Endodermal cell (in vitro differentiated cells): ENCODE measurements around the gene SVIP. TPM values are rescaled to one million over a fixed set of nuclear protein-coding genes. Genes with fewer than 3 reads are reported as not detected.

ENCODE experiments used
- DNase-seq: peaks from one replicate; pipeline ENCODE4 v3.0.0-alpha.2; 2017
- H3K27ac ChIP-seq: 2 replicates; pipeline ENCODE4 v1.5.1; 2013; ENCODE audit warnings: mild to moderate bottlenecking, low read depth, low read length, moderate library complexity
- H3K27me3 ChIP-seq: 2 replicates; pipeline ENCODE4 v1.6.1; 2013; ENCODE audit warnings: mild to moderate bottlenecking, low read length, moderate library complexity; ENCODE audit not compliant: insufficient read depth, control insufficient read depth, poor library complexity, severe bottlenecking
- H3K36me3 ChIP-seq: 2 replicates; pipeline ENCODE4 v1.7.0; 2013; ENCODE audit warnings: mild to moderate bottlenecking, low read length, moderate library complexity; ENCODE audit not compliant: control insufficient read depth, insufficient read depth
- H3K4me1 ChIP-seq: one replicate; pipeline ENCODE4 v1.7.0; 2013; ENCODE audit warnings: low read length; ENCODE audit not compliant: control insufficient read depth, insufficient read depth
- H3K4me3 ChIP-seq: 2 replicates; pipeline ENCODE4 v1.5.1; 2013; ENCODE audit warnings: mild to moderate bottlenecking, low read length, moderate library complexity
- H3K9ac ChIP-seq: 2 replicates; pipeline ENCODE4 v1.6.1; 2013; ENCODE audit warnings: mild to moderate bottlenecking, low read length, moderate library complexity; ENCODE audit not compliant: poor library complexity, severe bottlenecking; ENCODE audit errors: extremely low read depth
- H3K9me3 ChIP-seq: 2 replicates; pipeline ENCODE4 v1.6.1; 2013; ENCODE audit warnings: mild to moderate bottlenecking, low read length, moderate library complexity; ENCODE audit not compliant: control insufficient read depth
- H3K27ac Mint-ChIP-seq: 2 replicates; pipeline ENCODE4 v1.8.0; 2020; ENCODE audit warnings: mixed read lengths
- H3K27me3 Mint-ChIP-seq: 2 replicates; pipeline ENCODE4 v1.8.0; 2021; ENCODE audit warnings: mild to moderate bottlenecking, mixed read lengths; ENCODE audit not compliant: insufficient read depth
- H3K36me3 Mint-ChIP-seq: 2 replicates; pipeline ENCODE4 v1.8.0; 2020; ENCODE audit warnings: low read depth, mixed read lengths
- H3K4me1 Mint-ChIP-seq: 2 replicates; pipeline ENCODE4 v1.8.0; 2020; ENCODE audit warnings: mixed read lengths
- H3K4me3 Mint-ChIP-seq: 2 replicates; pipeline ENCODE4 v1.8.0; 2020; ENCODE audit warnings: mild to moderate bottlenecking, moderate library complexity, mixed read lengths
- H3K9me3 Mint-ChIP-seq: 2 replicates; pipeline ENCODE4 v1.8.0; 2020; ENCODE audit warnings: mild to moderate bottlenecking, mixed read lengths
- CTCF ChIP-seq: fragments of 200-600 bp; sonication (generic); conservative IDR thresholded peaks from 2 replicates; pipeline ENCODE4 v1.5.0; 2021; ENCODE audit warnings: antibody characterized with exemption, mild to moderate bottlenecking
- WGBS, 2 experiments: methylation state at CpG; one replicate each; pipeline versions ENCODE4 v1.1.5 to v1.1.7; 2013; ENCODE audit warnings: missing lambda C conversion rate in 2 of 2, mixed read lengths in 1 of 2; ENCODE audit not compliant: insufficient coverage in 1 of 2, insufficient read length in 1 of 2; 5-methylcytosine and 5-hydroxymethylcytosine counted together
- total RNA-seq, 2 donors: library from RNA; stranded (reverse); fragmentation: NEBNext Ultra II Directional in 1 of 2; extraction: Animal tissue kit (Norgen Biotek cat#: 25700) in 1 of 2; gene quantifications; 2 replicates in 1 of 2; 3 replicates in 1 of 2; pipeline ENCODE4 v1.2.1, GENCODE V29; 2021

SVIP gene
- total RNA-seq, 2 donors from 2014 or later, result 9.8 to 22.6 TPM

GRCh38 chr11:22832315-22833015 is 2.9 kb upstream of the SVIP start:
- Histone ChIP-seq H3K4me3 (no peak overlapping the region), H3K4me1 (no peaks in the 10 kb centered on the region), H3K36me3 (no peaks in the 10 kb centered on the region), H3K27me3 (peaks cover 11% of the 10 kb centered on the region), H3K9me3 (no peaks in the 10 kb centered on the region), H3K27ac (no peak overlapping the region), H3K9ac (no peak overlapping the region)
- Mint-ChIP-seq H3K4me1 (peaks cover 8% of the 10 kb centered on the region), H3K36me3 (no peaks in the 10 kb centered on the region), H3K9me3 (peaks cover 3% of the 10 kb centered on the region), H3K27me3 (peaks cover 16% of the 10 kb centered on the region), H3K4me3 (no peak overlapping the region), H3K27ac (no peak overlapping the region)
- 95% methylated on average over 3 of the region's 3 CpGs; no CpG with 5 or more reads in 1 of the 2 experiments for WGBS, 2 experiments
- no peak for DNase-seq
- no peak for TF ChIP-seq CTCF

- 47 to 100% methylated on average over 1 to 4 of the region's 4 CpGs for WGBS, 2 experiments
- TF ChIP-seq CTCF, result no peak
- peak overlapping the region; percentile 47 for H3K4me3 ChIP-seq
- peaks cover 16% of the 10 kb centered on the region for H3K27me3 Mint-ChIP-seq
- peaks cover 5% of the 10 kb centered on the region for H3K4me1 Mint-ChIP-seq
- no peak overlapping the region for H3K9ac ChIP-seq
- DNase-seq, result no peak
- H3K27me3 ChIP-seq, result peaks cover 11% of the 10 kb centered on the region
- no peaks in the 10 kb centered on the region for H3K36me3 ChIP-seq
- H3K9me3 ChIP-seq, result no peaks in the 10 kb centered on the region
- H3K27ac ChIP-seq, result no peak overlapping the region
- no peaks in the 10 kb centered on the region for H3K4me1 ChIP-seq
- H3K9me3 Mint-ChIP-seq, result peaks cover 3% of the 10 kb centered on the region
- peak overlapping the region; percentile 80 for H3K4me3 Mint-ChIP-seq
- no peaks in the 10 kb centered on the region for H3K36me3 Mint-ChIP-seq
- no peak overlapping the region for H3K27ac Mint-ChIP-seq
Observed at GRCh38 chr11:22830082-22830414, 447 bp upstream of the SVIP start.

- DNase-seq, result no peak
- peak overlapping the region; percentile 80 for H3K4me3 Mint-ChIP-seq
- Histone ChIP-seq H3K9me3 (no peaks in the 10 kb centered on the region), H3K4me1 (no peaks in the 10 kb centered on the region), H3K9ac (no peak overlapping the region), H3K36me3 (no peaks in the 10 kb centered on the region), H3K4me3 (peak overlapping the region; percentile 89), H3K27ac (no peak overlapping the region), H3K27me3 (peaks cover 11% of the 10 kb centered on the region)
- H3K27me3 Mint-ChIP-seq, result peaks cover 13% of the 10 kb centered on the region
- peaks cover 5% of the 10 kb centered on the region for H3K4me1 Mint-ChIP-seq
- 73% methylated on average over 2 to 5 of the region's 6 CpGs for WGBS, 2 experiments
- TF ChIP-seq CTCF, result no peak
- no peaks in the 10 kb centered on the region for H3K36me3 Mint-ChIP-seq
- no peaks in the 10 kb centered on the region for H3K9me3 Mint-ChIP-seq
- H3K27ac Mint-ChIP-seq, result no peak overlapping the region
Observed at GRCh38 chr11:22828373-22828772, 1.2 kb downstream of the SVIP start.
